Kidney (tissue), 14 donors: ENCODE data around the gene WDR45B. TPM values are rescaled to one million over a fixed set of nuclear protein-coding genes. Genes with fewer than 3 reads are reported as not detected.

ENCODE experiments used
- DNase-seq, 5 donors: peaks; one replicate each; pipeline ENCODE4 v3.0.0-alpha.2; 2013 to 2020
- FAIRE-seq: peaks from 2 replicates; lab custom pipeline; 2012; peaks lifted over from hg19 to GRCh38; lab: Jason Lieb, UNC
- H3K27ac ChIP-seq, 2 donors: one replicate each; pipeline ENCODE4 v1.7.0; 2013; ENCODE audit warnings: low read depth in 2 of 2, low read length in 2 of 2, inconsistent platforms in 1 of 2
- H3K27me3 ChIP-seq: one replicate; pipeline ENCODE4 v1.7.1; 2013; ENCODE audit warnings: low read length, inconsistent platforms; ENCODE audit not compliant: control insufficient read depth, insufficient read depth
- H3K36me3 ChIP-seq, 3 donors: one replicate each; pipeline versions ENCODE4 v1.7.0 to v1.7.1; 2013; ENCODE audit warnings: low read length in 3 of 3, control low read depth in 1 of 3, inconsistent platforms in 1 of 3; ENCODE audit not compliant: insufficient read depth in 3 of 3, control insufficient read depth in 2 of 3
- H3K4me1 ChIP-seq, 3 donors: one replicate each; pipeline versions ENCODE4 v1.7.0 to v1.7.1; 2013; ENCODE audit warnings: low read length in 3 of 3, inconsistent platforms in 1 of 3, low read depth in 1 of 3; ENCODE audit not compliant: control insufficient read depth in 2 of 3, insufficient read depth in 2 of 3
- H3K4me3 ChIP-seq, 3 donors: one replicate each; pipeline versions ENCODE4 v1.7.0 to v1.8.1; 2013; ENCODE audit warnings: low read length in 3 of 3, control low read depth in 1 of 3, inconsistent platforms in 1 of 3
- H3K9ac ChIP-seq, 3 donors: one replicate each; pipeline versions ENCODE4 v1.7.0 to v1.7.1; 2013; ENCODE audit warnings: low read length in 3 of 3, control low read depth in 1 of 3, inconsistent platforms in 1 of 3
- H3K9me3 ChIP-seq, 3 donors: one replicate each; pipeline versions ENCODE4 v1.7.0 to v1.7.1; 2013; ENCODE audit warnings: low read length in 3 of 3, control low read depth in 1 of 3, inconsistent platforms in 1 of 3; ENCODE audit not compliant: control insufficient read depth in 2 of 3, insufficient read depth in 1 of 3
- intact Hi-C: fragments of 100-400 bp; cut with DNase I; formaldehyde crosslinking; loops from one replicate; pipeline ENCODE4 v1.11.1; 2022
- polyA plus RNA-seq: library from polyadenylated mRNA; stranded (reverse); fragments of 350-450 nt; fragmentation: Illumina TruSeq; extraction: RNeasy Lipid Tissue Mini Kit (QIAGEN cat#74804); gene quantifications from one replicate; pipeline ENCODE4 v1.2.3, GENCODE V29; 2014; ENCODE audit warnings: low read depth, low replicate concordance; ENCODE audit not compliant: insufficient read depth
- total RNA-seq: library from RNA; stranded (reverse); fragmentation: NEBNext Ultra II Directional; extraction: Animal tissue kit (Norgen Biotek cat#: 25700); gene quantifications from one replicate; pipeline ENCODE4 v1.2.1, GENCODE V29; 2021
- TF ChIP-seq, protein P1 (sequence below): IDR thresholded peaks from 3 replicates; pipeline ENCODE4 v1.5.1; 2012; ENCODE audit warnings: mild to moderate bottlenecking, moderate library complexity, borderline replicate concordance; ENCODE audit not compliant: insufficient read depth; ENCODE audit errors: extremely low read depth
- donor health status: control.
- donor health status: control.
- donor health status: control.
- donor health status: control.
- donor health status: control.
- donor health status: DM: yes; HTN: yes; CAD: no.
- donor health status: Normal renal cell carcinoma (clear cell type).

The WDR45B gene
- total and polyA plus RNA-seq, 2 donors from 2014 or later, result 64.7 to 65.4 TPM

DNA sequence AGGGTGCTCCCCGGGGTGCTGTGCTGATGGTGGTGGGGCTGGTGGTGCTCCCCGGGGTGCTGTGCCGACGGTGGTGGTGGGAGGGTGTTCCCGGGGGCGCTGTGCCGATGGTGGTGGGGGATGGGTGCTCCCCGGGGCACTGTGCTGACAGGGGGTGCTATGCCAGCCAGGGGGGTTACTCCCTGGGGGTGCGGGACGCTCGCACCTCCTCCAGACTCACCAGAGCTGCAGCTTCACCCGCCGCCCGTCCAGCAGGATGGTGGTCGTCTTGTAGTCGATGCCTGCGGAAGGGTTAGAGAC lies 16.0 kb upstream of the WDR45B start:
- peaks cover 0 to 3% (median 0%) of the 10 kb centered on the region in 3 donors for H3K9me3 ChIP-seq
- H3K4me1 ChIP-seq, result peaks cover 0 to 5% (median 0%) of the 10 kb centered on the region in 3 donors
- TF ChIP-seq, protein P1, sequence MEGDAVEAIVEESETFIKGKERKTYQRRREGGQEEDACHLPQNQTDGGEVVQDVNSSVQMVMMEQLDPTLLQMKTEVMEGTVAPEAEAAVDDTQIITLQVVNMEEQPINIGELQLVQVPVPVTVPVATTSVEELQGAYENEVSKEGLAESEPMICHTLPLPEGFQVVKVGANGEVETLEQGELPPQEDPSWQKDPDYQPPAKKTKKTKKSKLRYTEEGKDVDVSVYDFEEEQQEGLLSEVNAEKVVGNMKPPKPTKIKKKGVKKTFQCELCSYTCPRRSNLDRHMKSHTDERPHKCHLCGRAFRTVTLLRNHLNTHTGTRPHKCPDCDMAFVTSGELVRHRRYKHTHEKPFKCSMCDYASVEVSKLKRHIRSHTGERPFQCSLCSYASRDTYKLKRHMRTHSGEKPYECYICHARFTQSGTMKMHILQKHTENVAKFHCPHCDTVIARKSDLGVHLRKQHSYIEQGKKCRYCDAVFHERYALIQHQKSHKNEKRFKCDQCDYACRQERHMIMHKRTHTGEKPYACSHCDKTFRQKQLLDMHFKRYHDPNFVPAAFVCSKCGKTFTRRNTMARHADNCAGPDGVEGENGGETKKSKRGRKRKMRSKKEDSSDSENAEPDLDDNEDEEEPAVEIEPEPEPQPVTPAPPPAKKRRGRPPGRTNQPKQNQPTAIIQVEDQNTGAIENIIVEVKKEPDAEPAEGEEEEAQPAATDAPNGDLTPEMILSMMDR, result no peak
- H3K9ac ChIP-seq, result no peak overlapping the region
- FAIRE-seq, result no peak
- intact Hi-C loops, result no loop called here
- peak in 1 of 5 donors; percentile 59 for DNase-seq
- H3K4me3 ChIP-seq, result no peak overlapping the region
- H3K27me3 ChIP-seq, result no peaks in the 10 kb centered on the region
- peaks cover 7 to 21% (median 15%) of the 10 kb centered on the region in 3 donors for H3K36me3 ChIP-seq
- no peak overlapping the region for H3K27ac ChIP-seq

DNA sequence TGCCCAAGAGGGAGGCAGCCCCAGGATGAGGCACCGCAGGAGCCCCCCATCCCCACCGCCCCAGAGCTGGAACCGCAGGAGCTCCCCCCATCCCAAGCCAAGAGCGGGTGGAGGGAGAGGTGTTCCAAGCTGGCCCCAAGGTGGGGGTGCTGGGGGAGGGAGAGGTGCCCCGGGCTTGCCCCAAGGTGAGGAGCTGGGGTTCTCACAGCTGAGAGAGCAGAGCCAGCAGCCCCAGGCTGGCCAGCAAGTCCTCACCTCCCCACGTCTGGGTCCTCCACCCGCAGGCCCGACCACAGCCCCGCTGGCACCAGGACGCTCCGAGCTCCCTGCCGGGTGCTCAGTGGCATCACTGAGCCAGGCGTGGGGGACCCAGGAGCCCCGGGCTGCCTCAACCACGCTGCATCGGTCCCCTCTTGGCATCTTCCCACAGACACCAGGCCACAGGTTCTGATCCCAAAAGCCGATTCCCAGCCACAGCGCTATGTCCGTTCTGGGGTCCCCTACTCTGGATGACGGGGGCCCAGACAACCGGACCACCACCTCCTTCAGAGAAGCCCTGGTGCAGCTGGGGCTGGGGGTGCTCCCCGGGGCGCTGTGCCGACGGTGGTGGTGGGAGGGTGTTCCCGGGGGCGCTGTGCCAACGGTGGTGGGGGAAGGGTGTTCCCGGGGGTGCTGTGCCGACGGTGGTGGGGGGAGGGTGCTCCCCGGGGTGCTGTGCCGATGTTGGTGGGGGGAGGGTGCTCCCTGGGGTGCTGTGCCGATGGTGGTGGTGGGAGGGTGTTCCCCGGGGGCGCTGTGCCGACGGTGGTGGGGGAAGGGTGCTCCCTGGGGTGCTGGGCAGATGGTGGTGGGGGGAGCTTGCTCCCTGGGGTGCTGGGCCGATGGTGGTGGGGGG lies 15.4 kb upstream of the WDR45B start:
- DNase-seq (peak in 1 of 5 donors; percentile 68), FAIRE-seq (no peak)
- Histone ChIP-seq H3K9ac (no peak overlapping the region), H3K4me1 (peaks cover 0 to 4% (median 0%) of the 10 kb centered on the region in 3 donors), H3K4me3 (no peak overlapping the region), H3K27me3 (no peaks in the 10 kb centered on the region), H3K27ac (no peak overlapping the region), H3K36me3 (peaks cover 7 to 27% (median 19%) of the 10 kb centered on the region in 3 donors), H3K9me3 (peaks cover 0 to 3% (median 0%) of the 10 kb centered on the region in 3 donors)
- intact Hi-C loops, result no loop called here
- TF ChIP-seq, protein P1, result no peak

DNA sequence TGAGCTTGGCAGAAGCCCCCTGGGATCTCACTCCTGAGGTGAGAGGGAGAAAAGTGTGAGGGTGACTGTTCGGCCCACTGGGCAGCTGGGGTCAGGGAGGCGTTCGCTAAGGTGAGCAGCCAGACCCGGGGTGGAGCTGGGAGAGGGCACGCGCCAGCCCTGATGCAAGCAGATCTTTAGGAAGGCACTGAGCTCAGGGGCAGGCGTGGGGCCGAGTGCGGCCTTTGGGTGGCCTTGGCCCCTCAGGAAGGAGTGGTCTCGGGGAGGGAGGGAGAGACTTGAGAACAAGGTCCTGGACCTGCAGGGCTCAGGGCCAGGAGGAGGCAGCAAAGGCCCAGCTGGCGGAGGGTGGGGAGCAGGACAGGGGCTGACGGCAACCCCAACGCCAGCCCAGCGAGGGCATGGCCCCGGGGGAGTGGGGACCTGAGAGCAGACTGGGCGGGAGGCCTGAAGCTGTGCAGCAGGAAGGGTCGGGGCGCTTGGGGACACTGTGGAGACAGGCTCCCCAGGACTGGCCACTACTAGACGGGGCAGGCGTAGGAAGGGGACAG lies 14.5 kb upstream of the WDR45B start:
- FAIRE-seq (no peak), DNase-seq (no peak)
- Histone ChIP-seq H3K4me3 (no peak overlapping the region), H3K9me3 (peaks cover 0 to 3% (median 0%) of the 10 kb centered on the region in 3 donors), H3K4me1 (peaks cover 0 to 2% (median 0%) of the 10 kb centered on the region in 3 donors), H3K36me3 (peaks cover 7 to 30% (median 19%) of the 10 kb centered on the region in 3 donors), H3K27me3 (no peaks in the 10 kb centered on the region), H3K9ac (no peak overlapping the region), H3K27ac (no peak overlapping the region)
- TF ChIP-seq, protein P1, result no peak
- intact Hi-C loops, result no loop called here
